ENCODE results near the gene PPARD.

GRCh38 chr6:35398526-35398925 is 56.2 kb downstream of the PPARD start:
- TF ChIP-seq CTCF (IDR thresholded peaks at IDR 0.05) (no peak), EZH2 (IDR thresholded peaks at IDR 0.05) (no peak)
